IPS-15b (cell line): Measurements from ENCODE around the gene KLHDC3.
"Not testable (repeated sequence)": the region's sequence is repeated elsewhere in the genome, so short reads cannot be mapped to it uniquely, and the experiment has no call there.

ENCODE experiments used
- H3K27me3 ChIP-seq: one replicate; pipeline ENCODE4 v1.6.1; 2013; ENCODE audit warnings: low read length; ENCODE audit not compliant: control insufficient read depth, insufficient read depth
- H3K36me3 ChIP-seq: one replicate; pipeline ENCODE4 v1.6.1; 2013; ENCODE audit warnings: low read length; ENCODE audit not compliant: control insufficient read depth, insufficient read depth
- H3K4me1 ChIP-seq: one replicate; pipeline ENCODE4 v1.6.1; 2013; ENCODE audit warnings: mild to moderate bottlenecking, low read length; ENCODE audit not compliant: control insufficient read depth, insufficient read depth
- H3K4me3 ChIP-seq: one replicate; pipeline ENCODE4 v1.5.1; 2013; ENCODE audit warnings: low read depth, low read length
- H3K9ac ChIP-seq: one replicate; pipeline ENCODE4 v1.6.1; 2013; ENCODE audit warnings: low read depth, mild to moderate bottlenecking, low read length
- H3K9me3 ChIP-seq: one replicate; pipeline ENCODE4 v1.6.1; 2013; ENCODE audit warnings: mild to moderate bottlenecking, low read length; ENCODE audit not compliant: control insufficient read depth, insufficient read depth

Gene KLHDC3

GRCh38 chr6:42996513-42996912 lies 17.5 kb upstream of the KLHDC3 start:
- Histone ChIP-seq H3K9me3 (no peaks in the 10 kb centered on the region), H3K27me3 (no peaks in the 10 kb centered on the region), H3K4me1 (no peaks in the 10 kb centered on the region), H3K9ac (no peak overlapping the region), H3K36me3 (no peaks in the 10 kb centered on the region), H3K4me3 (no peak overlapping the region)

DNA sequence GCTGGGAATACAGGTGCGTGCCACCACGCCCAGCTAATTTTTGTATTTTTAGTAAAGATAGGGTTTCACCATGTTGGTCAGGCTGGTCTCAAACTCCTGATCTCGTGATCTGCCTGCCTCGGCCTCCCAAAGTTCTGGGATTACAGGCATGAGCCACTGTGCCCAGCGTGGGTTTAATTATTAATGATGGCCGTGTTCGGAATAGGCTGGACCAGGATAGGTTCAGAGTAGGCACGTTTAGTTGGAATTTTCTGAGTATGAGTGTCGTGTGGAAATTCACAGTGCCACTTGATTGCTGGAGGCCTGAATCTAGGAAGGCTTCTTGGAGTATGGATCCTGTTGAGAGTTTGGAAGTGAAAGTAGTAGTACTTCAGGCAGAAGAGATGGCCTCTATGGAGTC lies 15.8 kb upstream of the KLHDC3 start:
- H3K36me3 ChIP-seq, H3K9ac ChIP-seq, H3K4me1 ChIP-seq, H3K9me3 ChIP-seq, H3K27me3 ChIP-seq, H3K4me3 ChIP-seq: not testable (repeated sequence)

DNA sequence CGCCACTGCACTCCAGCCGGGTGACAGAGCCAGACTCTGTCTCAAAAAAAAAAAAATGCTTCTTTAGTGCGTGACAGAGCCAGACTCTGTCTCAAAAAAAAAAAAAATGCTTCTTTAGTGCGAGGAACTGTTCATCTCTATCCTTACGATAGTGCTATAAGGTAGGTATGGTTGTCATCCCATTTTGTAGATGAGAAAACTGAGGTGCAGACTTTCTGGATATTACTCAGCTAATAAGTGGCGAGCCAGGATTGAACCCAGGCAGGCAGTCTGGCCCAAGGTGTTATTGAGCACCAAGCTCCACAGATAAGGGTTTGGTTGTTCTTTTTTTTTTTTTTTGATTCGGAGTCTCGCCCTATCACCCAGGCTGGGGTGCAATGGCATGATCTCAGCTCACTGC lies 12.2 kb upstream of the KLHDC3 start:
- H3K4me1 ChIP-seq = no peaks in the 10 kb centered on the region
- H3K9ac ChIP-seq = no peak overlapping the region
- no peaks in the 10 kb centered on the region for H3K36me3 ChIP-seq
- no peaks in the 10 kb centered on the region for H3K27me3 ChIP-seq
- H3K9me3 ChIP-seq = no peaks in the 10 kb centered on the region
- no peak overlapping the region for H3K4me3 ChIP-seq

- H3K4me1 ChIP-seq = no peaks in the 10 kb centered on the region
- H3K9me3 ChIP-seq = no peaks in the 10 kb centered on the region
- H3K36me3 ChIP-seq = peaks cover 24% of the 10 kb centered on the region
- H3K27me3 ChIP-seq = no peaks in the 10 kb centered on the region
- no peak overlapping the region for H3K4me3 ChIP-seq
- no peak overlapping the region for H3K9ac ChIP-seq
Observed at GRCh38 chr6:43005844-43006243, 8.2 kb upstream of the KLHDC3 start.

DNA sequence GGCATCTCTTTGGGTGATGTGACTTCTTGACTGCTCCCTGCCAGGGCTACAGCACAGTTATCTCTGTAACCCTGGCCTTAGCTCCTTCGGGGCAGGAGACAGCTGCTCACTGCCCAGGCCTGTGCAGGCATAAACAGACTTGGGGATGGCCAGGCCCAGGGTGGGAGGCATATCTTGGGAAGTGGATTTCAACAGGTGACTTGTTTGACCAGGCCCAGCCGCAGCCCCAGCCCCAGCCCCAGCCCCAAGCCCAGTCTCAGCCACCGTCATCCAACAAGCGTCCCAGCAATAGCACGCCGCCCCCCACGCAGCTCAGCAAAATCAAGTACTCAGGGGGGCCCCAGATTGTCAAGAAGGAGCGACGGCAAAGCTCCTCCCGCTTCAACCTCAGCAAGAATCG lies 7.8 kb upstream of the KLHDC3 start:
- Histone ChIP-seq H3K27me3 (no peaks in the 10 kb centered on the region), H3K4me1 (no peaks in the 10 kb centered on the region), H3K4me3 (no peak overlapping the region), H3K9ac (no peak overlapping the region), H3K36me3 (peaks cover 28% of the 10 kb centered on the region), H3K9me3 (no peaks in the 10 kb centered on the region)

DNA sequence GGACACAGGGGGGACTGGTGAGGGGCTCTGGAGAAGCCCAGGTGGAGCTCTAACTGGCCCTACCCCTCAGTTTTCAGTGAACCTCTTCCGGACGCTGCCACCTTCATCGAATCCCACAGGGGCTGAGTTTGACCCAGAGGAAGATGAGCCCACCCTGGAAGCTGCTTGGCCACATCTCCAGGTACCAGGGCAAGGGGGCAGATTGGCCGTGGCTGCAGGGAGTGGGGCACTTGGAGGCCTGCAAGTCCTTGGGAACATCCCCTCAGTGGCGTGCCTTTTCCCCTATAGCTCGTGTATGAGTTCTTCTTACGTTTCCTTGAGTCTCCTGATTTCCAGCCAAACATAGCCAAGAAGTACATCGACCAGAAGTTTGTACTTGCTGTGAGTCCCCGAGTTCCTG lies 6.9 kb upstream of the KLHDC3 start:
- H3K9ac ChIP-seq = no peak overlapping the region
- no peaks in the 10 kb centered on the region for H3K4me1 ChIP-seq
- H3K27me3 ChIP-seq = no peaks in the 10 kb centered on the region
- H3K36me3 ChIP-seq = peaks cover 36% of the 10 kb centered on the region
- H3K4me3 ChIP-seq = no peak overlapping the region
- H3K9me3 ChIP-seq = no peaks in the 10 kb centered on the region

DNA sequence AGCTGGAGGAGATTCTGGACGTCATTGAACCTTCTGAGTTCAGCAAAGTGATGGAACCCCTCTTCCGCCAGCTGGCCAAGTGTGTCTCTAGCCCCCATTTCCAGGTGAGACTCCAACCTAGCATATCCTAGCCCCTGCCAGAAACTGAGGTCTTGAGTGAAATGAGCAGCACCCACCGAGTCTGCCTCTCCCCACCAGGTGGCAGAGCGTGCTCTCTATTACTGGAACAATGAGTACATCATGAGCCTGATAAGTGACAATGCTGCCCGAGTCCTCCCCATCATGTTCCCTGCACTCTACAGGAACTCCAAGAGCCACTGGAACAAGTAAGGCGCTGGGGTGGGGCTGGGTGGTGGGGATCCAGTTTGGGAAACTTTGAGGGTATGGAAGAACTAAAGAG lies 4.9 kb upstream of the KLHDC3 start:
- Histone ChIP-seq H3K4me1 (peaks cover 5% of the 10 kb centered on the region), H3K27me3 (no peaks in the 10 kb centered on the region), H3K4me3 (no peak overlapping the region), H3K9ac (no peak overlapping the region), H3K9me3 (no peaks in the 10 kb centered on the region), H3K36me3 (peaks cover 36% of the 10 kb centered on the region)

GRCh38 chr6:43011207-43011606 lies 2.8 kb upstream of the KLHDC3 start:
- no peak overlapping the region for H3K9ac ChIP-seq
- H3K36me3 ChIP-seq = peaks cover 36% of the 10 kb centered on the region
- peaks cover 11% of the 10 kb centered on the region for H3K4me1 ChIP-seq
- H3K9me3 ChIP-seq = no peaks in the 10 kb centered on the region
- no peak overlapping the region for H3K4me3 ChIP-seq
- H3K27me3 ChIP-seq = no peaks in the 10 kb centered on the region

DNA sequence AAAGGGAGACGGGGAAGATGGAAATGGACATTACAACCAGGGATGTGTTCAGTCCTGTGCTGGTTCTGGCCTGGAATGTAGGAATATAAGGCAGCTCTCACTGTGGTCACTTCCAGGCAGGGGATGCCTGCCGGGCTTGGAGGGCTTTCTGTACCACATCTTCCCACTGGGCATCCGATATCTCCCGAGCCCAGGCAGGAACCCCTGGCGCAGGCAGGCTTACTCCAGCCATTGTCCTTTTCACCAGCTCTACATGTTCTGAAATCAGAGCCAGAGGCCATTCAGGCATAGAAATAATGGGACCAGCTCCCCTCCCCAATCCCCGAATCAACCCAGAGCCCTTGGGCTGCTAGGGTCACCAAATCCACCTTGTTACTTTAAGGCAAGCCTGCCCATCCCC lies 1.7 kb upstream of the KLHDC3 start:
- no peaks in the 10 kb centered on the region for H3K27me3 ChIP-seq
- peaks cover 11% of the 10 kb centered on the region for H3K4me1 ChIP-seq
- H3K36me3 ChIP-seq = peaks cover 38% of the 10 kb centered on the region
- no peaks in the 10 kb centered on the region for H3K9me3 ChIP-seq
- no peak overlapping the region for H3K9ac ChIP-seq
- H3K4me3 ChIP-seq = peak overlapping the region; percentile 85

DNA sequence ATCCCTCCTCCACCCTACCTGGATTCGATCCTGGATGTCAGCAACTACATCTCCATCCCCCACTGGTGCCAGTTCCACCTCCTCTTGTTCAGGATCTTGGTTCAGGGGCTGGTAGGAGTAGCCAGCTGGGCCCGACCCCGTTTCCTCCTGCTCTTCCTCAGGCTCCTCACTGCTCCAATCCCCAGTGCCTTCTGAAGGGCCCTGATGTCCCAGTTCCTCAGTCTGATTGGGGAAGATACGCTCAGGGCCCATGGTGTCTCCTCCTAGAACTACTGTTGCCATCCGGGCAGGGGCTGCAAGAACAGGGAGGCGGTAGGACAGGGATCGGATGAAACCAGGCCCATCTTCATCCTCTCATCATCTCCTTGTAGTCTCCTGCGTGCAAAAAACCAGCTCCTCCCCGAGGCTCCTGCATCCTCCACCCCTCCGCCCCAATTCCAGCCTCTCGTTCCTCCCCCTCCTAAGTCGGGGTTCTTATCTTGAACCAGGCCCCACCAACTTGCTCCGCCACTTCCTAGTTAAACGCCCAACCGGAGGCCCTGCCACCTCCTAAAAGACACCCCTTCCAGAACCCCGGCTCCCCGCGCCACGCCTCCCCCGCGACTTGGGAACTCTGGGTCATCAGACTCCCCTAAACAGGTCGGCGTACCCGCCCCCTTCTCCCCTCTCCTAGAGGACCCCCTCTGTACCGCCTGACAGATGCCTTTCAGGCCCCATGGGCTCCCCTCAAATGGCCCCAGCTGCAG lies 779 bp upstream of the KLHDC3 start:
- no peaks in the 10 kb centered on the region for H3K9me3 ChIP-seq
- peaks cover 11% of the 10 kb centered on the region for H3K4me1 ChIP-seq
- peaks cover 39% of the 10 kb centered on the region for H3K36me3 ChIP-seq
- H3K4me3 ChIP-seq = peak overlapping the region; percentile 85
- no peaks in the 10 kb centered on the region for H3K27me3 ChIP-seq
- peak overlapping the region; percentile 76 for H3K9ac ChIP-seq

DNA sequence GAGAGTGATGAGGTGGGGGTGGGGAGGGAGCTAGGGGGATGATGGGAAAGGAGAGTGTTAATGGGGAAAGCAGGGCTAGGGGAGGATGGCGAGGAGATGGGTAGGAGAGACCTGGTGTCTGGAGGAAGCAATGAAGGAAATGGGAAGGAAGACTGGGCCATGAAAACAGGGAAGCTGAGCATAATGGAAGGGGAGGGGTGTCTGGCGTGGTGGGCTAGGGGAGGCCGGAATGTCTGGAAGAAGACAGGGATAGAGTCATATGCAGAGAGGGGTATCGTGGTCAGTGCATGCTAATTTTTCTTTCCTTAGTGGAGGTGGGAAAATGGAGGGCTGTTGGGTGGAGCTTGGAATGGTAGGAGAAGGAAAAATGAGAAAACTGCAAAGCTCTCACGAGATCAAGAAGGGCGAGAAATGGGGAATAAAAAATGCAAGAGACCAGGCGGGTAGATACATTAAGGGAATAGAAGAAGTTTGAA lies 423 bp downstream of the KLHDC3 start:
- Histone ChIP-seq H3K9ac (peak overlapping the region; percentile 89), H3K36me3 (peaks cover 39% of the 10 kb centered on the region)

GRCh38 chr6:43016176-43016942 lies 2.3 kb downstream of the KLHDC3 start:
- Histone ChIP-seq H3K4me3 (no peak overlapping the region), H3K9me3 (no peaks in the 10 kb centered on the region), H3K27me3 (no peaks in the 10 kb centered on the region), H3K36me3 (peaks cover 29% of the 10 kb centered on the region), H3K9ac (no peak overlapping the region), H3K4me1 (peaks cover 11% of the 10 kb centered on the region)

More for the DNA sequence above, 423 bp downstream of the KLHDC3 start:
- Histone ChIP-seq H3K4me3 (peak overlapping the region; percentile 95), H3K27me3 (no peaks in the 10 kb centered on the region), H3K9me3 (no peaks in the 10 kb centered on the region), H3K4me1 (peaks cover 11% of the 10 kb centered on the region)
